Measurements from ENCODE around the gene PPIL4. TPM values are rescaled to one million over a fixed set of nuclear protein-coding genes. Genes with fewer than 3 reads are reported as not detected.

The PPIL4 gene
- 36.0 and 42.8 TPM in 2 replicates for total RNA-seq (2014; rRNA removed; shearing (Covaris generic))

DNA sequence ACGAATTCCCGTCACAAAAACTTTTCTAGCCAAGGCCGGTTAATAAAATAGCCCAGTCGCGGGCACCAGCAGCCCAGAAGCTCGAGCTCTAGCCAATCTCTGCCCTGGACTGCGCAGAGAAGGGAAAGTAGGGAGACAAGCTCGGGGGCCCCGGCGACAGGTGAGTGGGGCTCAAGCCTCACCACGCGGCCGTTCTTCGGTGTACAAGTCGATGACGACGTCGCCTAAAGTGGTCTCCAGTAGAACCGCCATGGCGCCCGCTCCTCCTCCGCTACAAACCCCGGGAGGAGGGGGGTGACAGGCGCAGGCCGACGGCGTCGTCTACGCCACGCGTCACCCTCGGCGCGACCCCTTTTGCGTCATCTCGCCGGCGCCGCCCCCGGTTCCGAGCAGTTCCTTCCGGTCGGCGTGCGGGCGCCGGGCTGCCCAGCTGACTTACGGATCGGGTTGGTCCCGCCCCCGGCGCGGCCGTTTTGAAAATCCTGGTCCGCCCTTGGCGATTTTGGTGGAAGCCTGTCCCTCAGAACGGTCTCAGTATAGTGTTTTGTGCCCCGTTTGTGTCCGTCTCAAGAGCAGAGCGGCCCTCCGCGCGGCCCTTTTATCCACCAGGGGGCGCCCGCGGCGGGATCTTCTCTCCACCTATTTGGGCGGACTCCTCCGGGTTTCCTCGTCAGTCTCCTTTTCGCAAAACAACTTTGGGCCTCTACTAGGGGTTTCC is at the start of gene PPIL4:
Gene PPIL4, minus strand, starts transcription at position 290 of the 718 bp plus-strand sequence. Its CDS starts 38 bp downstream, at position 252.
- H3K4me1 ChIP-seq: 0 out of 2 replicates have a peak, but pooled peaks cover 7% of the 10 kb centered on the region
- peak; percentile 93 for DNase-seq
- H3K9me3 ChIP-seq (replicated peaks): no peaks in the 10 kb centered on the region
- peak within 1 kb of the TSS; percentile 81 for H3K4me3 ChIP-seq
- peak within 1 kb of the TSS; percentile 65 for H3K27ac ChIP-seq
- peaks cover 4% of the 10 kb centered on the region for H3K36me3 ChIP-seq
- no peaks in the 10 kb centered on the region for H3K27me3 ChIP-seq

- H3K9me3 ChIP-seq (replicated peaks): no peaks in the 10 kb centered on the region
- H3K27ac ChIP-seq: no peak overlapping the region
- no peak overlapping the region for H3K4me3 ChIP-seq
- no peaks in the 10 kb centered on the region for H3K27me3 ChIP-seq
- no peaks in the 10 kb centered on the region for H3K4me1 ChIP-seq
- H3K36me3 ChIP-seq: peaks cover 56% of the 10 kb centered on the region
- DNase-seq: no peak
Observed at GRCh38 chr6:149593408-149593807, 47.6 kb upstream of the PPIL4 start.

GRCh38 chr6:149592983-149593382 is 47.1 kb upstream of the PPIL4 start:
- Histone ChIP-seq H3K4me1 (no peaks in the 10 kb centered on the region), H3K4me3 (no peak overlapping the region), H3K36me3 (peaks cover 60% of the 10 kb centered on the region), H3K9me3 (replicated peaks) (no peaks in the 10 kb centered on the region), H3K27me3 (no peaks in the 10 kb centered on the region), H3K27ac (no peak overlapping the region)
- DNase-seq: no peak

DNA sequence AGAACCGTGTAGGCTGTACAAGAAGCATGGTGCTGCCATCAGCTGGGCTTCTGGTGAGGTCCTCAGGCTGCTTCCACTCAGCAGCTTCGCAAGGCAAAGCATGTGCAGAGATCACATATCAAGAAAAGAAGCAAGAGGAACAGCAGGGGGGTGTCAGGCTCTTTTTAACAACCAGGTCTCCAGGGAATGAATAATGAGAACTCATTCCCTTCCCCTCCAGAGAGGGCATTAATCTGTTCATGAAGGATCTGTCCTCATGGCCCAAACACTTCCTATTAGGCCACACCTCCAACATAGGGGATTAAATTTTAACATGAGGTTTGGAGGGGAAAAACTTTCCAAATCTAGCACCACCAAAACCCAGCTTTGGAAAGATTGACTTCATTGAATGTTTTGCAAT is 40.3 kb upstream of the PPIL4 start:
- H3K36me3 ChIP-seq: peaks cover 59% of the 10 kb centered on the region
- no peak overlapping the region for H3K27ac ChIP-seq
- H3K9me3 ChIP-seq (replicated peaks): no peaks in the 10 kb centered on the region
- no peak overlapping the region for H3K4me3 ChIP-seq
- H3K4me1 ChIP-seq: no peaks in the 10 kb centered on the region
- no peak for DNase-seq
- H3K27me3 ChIP-seq: no peaks in the 10 kb centered on the region

- no peak for DNase-seq
- no peak overlapping the region for H3K4me3 ChIP-seq
- no peak overlapping the region for H3K27ac ChIP-seq
- H3K27me3 ChIP-seq: no peaks in the 10 kb centered on the region
- no peaks in the 10 kb centered on the region for H3K9me3 ChIP-seq (replicated peaks)
- peaks cover 41% of the 10 kb centered on the region for H3K36me3 ChIP-seq
- H3K4me1 ChIP-seq: no peaks in the 10 kb centered on the region
Observed at GRCh38 chr6:149581349-149581748, 35.5 kb upstream of the PPIL4 start.

GRCh38 chr6:149580880-149581279 is 35.0 kb upstream of the PPIL4 start:
- H3K27ac ChIP-seq: no peak overlapping the region

DNA sequence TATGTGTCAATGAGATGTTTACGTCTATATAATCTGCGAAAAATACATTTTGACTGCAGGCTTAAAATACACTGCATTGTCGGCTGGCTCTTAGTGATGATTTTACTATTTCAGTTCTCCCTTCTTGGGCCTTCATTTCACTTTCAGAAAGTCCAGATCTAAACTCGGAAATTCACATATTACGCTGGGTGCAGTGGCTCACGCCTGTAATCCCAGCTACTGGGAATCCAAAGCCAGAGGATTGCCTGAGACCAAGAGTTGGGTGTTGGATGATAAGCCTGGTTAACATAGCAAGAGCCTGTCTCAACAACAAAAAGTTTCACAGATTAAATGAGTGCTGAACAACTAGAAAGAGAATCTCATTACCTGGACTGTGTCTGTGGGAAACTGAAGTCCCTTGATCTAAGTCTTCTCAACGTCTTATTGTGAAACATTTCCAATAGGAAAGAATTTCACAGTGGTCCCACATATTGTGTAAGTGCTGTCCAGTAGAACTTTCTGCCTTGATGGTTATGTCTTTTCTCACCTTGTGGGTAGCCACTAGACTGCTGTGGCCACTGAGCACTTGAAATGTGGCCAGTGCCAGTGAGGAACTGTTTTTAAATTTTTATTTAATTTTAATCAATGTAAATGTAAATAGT is 22.2 kb upstream of the PPIL4 start:
- no peaks in the 10 kb centered on the region for H3K9me3 ChIP-seq (replicated peaks)
- H3K4me3 ChIP-seq: no peak overlapping the region

More at GRCh38 chr6:149580880-149581279, 35.0 kb upstream of the PPIL4 start:
- Histone ChIP-seq H3K9me3 (replicated peaks) (no peaks in the 10 kb centered on the region), H3K36me3 (peaks cover 37% of the 10 kb centered on the region), H3K4me1 (no peaks in the 10 kb centered on the region), H3K4me3 (no peak overlapping the region), H3K27me3 (no peaks in the 10 kb centered on the region)
- DNase-seq: no peak

DNA sequence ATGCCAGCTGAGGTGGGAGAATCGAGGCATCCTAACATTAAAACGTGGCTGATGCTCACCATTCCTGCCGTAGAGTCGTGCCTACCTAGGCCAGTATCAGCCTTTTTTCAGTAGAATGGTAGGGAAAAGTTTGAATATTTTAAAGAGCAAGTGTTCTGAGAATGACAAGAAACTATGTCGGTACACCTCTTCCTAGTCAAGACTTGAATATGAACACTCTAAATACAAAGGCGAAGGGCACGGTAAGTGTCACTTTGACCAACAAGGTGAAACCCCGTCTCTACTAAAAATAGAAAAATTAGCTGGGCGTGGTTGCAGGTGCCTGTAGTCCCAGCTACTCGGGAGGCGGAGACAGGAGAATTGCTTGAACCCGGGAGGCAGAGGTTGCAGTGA is 21.3 kb upstream of the PPIL4 start:
- Histone ChIP-seq H3K36me3 (no peaks in the 10 kb centered on the region), H3K4me3 (peak overlapping the region; percentile 95), H3K9me3 (replicated peaks) (no peaks in the 10 kb centered on the region), H3K27ac (no peak overlapping the region), H3K4me1 (no peaks in the 10 kb centered on the region; the same call in none of the 2 replicates), H3K27me3 (no peaks in the 10 kb centered on the region)
- no peak for DNase-seq

More for the DNA sequence above, 22.2 kb upstream of the PPIL4 start:
- H3K27ac ChIP-seq: no peak overlapping the region
- no peaks in the 10 kb centered on the region for H3K27me3 ChIP-seq
- H3K36me3 ChIP-seq: peaks cover 3% of the 10 kb centered on the region; the same call in 1 of the 2 replicates
- DNase-seq: no peak
- no peaks in the 10 kb centered on the region; the same call in none of the 2 replicates for H3K4me1 ChIP-seq

DNA sequence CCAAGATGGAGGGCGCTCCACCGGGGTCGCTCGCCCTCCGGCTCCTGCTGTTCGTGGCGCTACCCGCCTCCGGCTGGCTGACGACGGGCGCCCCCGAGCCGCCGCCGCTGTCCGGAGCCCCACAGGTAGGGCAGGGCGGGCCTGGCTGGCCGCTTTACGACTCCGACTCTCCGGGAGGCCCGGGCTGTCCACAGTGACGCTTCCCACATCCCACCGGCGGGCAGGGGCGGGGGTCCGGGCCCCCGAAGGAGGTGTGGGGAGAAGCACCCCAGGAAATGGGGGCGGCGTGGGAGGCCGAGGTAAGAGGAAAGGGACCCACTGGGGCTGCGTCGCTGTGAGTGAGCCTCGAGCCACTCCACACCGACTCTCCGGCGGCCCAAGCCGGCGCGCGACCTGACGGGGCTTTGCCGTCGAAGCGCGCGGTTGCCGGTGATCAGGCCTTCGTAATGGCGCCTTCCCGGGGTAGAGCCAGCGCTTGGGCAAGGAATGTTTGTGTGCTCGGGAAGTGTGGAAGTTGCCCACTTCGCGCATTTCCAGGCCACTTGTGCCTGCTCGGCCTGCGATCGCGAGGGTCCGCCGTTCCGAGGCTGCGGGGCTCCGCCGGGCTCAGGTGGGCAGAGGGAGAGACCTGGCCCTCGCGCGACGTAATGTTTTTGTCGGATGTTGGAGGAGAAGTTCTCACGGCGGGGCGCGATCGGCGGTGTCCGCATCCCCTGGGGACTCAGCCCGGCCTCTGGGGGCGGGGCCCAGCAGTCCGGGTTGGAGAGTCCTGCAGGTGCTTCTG is 20.8 kb upstream of the PPIL4 start:
- H3K36me3 ChIP-seq: no peaks in the 10 kb centered on the region
- no peaks in the 10 kb centered on the region; the same call in none of the 2 replicates for H3K4me1 ChIP-seq
- no peaks in the 10 kb centered on the region for H3K9me3 ChIP-seq (replicated peaks)
- peak overlapping the region; percentile 66 for H3K27ac ChIP-seq
- DNase-seq: peak; percentile 47 to 50
- no peaks in the 10 kb centered on the region for H3K27me3 ChIP-seq
- peak overlapping the region; percentile 95 for H3K4me3 ChIP-seq

- DNase-seq: peak; percentile 93 to 95
Observed at GRCh38 chr6:149565527-149566409, 19.9 kb upstream of the PPIL4 start, which contains the start of gene GINM1. GINM1 (plus strand) TSS chr6:149566375; CDS start chr6:149566415, 40 bp downstream.

GRCh38 chr6:149563928-149564325 is 18.1 kb upstream of the PPIL4 start:
- Histone ChIP-seq H3K9me3 (replicated peaks) (no peaks in the 10 kb centered on the region), H3K4me3 (no peak overlapping the region), H3K27me3 (0 out of 2 replicates have a peak, but pooled peaks cover 3% of the 10 kb centered on the region), H3K36me3 (no peaks in the 10 kb centered on the region), H3K27ac (no peak overlapping the region), H3K4me1 (no peaks in the 10 kb centered on the region; the same call in none of the 2 replicates)
- DNase-seq: no peak

More at GRCh38 chr6:149565527-149566409, 19.9 kb upstream of the PPIL4 start, which contains the start of gene GINM1:
- Histone ChIP-seq H3K27ac (peak within 1 kb of the TSS; percentile 66), H3K4me3 (peak within 1 kb of the TSS; percentile 95), H3K9me3 (replicated peaks) (no peaks in the 10 kb centered on the region), H3K36me3 (no peaks in the 10 kb centered on the region), H3K27me3 (no peaks in the 10 kb centered on the region), H3K4me1 (no peaks in the 10 kb centered on the region; the same call in none of the 2 replicates)

- no peaks in the 10 kb centered on the region; the same call in none of the 2 replicates for H3K4me1 ChIP-seq
- no peak overlapping the region for H3K27ac ChIP-seq
- no peak overlapping the region for H3K4me3 ChIP-seq
- no peak for DNase-seq
- H3K36me3 ChIP-seq: no peaks in the 10 kb centered on the region
- H3K9me3 ChIP-seq (replicated peaks): no peaks in the 10 kb centered on the region
- H3K27me3 ChIP-seq: 0 out of 2 replicates have a peak, but pooled peaks cover 3% of the 10 kb centered on the region
Observed at GRCh38 chr6:149563203-149563927, 17.5 kb upstream of the PPIL4 start.

- Histone ChIP-seq H3K36me3 (no peaks in the 10 kb centered on the region), H3K4me1 (no peaks in the 10 kb centered on the region; the same call in 1 of the 2 replicates), H3K27me3 (0 out of 2 replicates have a peak, but pooled peaks cover 3% of the 10 kb centered on the region), H3K27ac (no peak overlapping the region), H3K4me3 (no peak overlapping the region), H3K9me3 (replicated peaks) (no peaks in the 10 kb centered on the region)
- peak; percentile 9 to 32 for DNase-seq
Observed at GRCh38 chr6:149560736-149561135, 14.9 kb upstream of the PPIL4 start.

Data from SJCRH30 (cell line).